GM18508 (cell line): ENCODE results near the gene VWA1.
"Not testable (repeated sequence)": the region's sequence is repeated elsewhere in the genome, so short reads cannot be mapped to it uniquely, and the experiment has no call there.

ENCODE experiments used
- ATAC-seq: cut with Tn5 transposase; IDR thresholded peaks from one replicate; pipeline ENCODE4 v1.9.1; 2021; ENCODE audit warnings: moderate number of reproducible peaks; ENCODE audit not compliant: insufficient read depth, unreplicated experiment

Gene VWA1

DNA sequence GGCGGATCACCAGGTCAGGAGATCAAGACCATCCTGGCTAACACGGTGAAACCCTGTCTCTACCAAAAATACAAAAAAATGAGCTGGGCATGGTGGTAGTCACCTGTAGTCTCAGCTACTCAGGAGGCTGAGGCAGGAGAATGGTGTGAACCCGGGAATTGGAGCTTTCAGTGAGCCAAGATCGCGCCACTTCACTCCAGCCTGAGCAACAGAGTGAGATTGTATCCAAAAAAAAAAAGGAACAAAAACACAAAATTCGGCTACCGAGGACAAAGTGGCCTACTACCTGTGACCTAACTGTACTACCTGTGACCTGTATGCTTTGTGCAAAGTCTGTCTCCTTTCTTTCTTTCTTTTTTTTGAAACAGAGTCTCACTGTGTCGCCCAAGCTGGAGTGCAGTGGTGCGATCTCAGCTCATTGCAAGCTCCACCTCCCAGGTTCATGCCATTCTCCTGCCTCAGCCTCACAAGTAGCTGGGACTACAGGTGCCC lies 32.5 kb upstream of the VWA1 start:
- ATAC-seq, result not testable (repeated sequence)

DNA sequence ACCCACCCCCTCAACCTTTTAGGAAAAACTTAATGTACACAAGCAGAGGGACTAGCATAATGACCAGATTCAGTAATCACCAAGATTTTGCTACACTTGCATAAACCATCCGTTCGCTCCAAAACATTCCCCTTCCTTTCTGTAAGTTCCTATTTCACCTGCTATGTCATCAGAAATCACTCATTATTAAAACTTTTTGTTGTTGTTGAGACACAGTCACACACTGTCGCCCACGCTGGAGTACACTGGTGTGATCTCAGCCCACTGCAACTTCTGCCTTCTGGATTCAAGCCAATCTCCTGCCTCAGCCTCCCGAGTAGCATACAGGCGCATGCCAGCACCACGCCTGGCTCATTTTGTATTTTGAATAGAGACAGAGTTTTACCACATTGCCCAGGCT lies 31.8 kb upstream of the VWA1 start:
- no peak for ATAC-seq

DNA sequence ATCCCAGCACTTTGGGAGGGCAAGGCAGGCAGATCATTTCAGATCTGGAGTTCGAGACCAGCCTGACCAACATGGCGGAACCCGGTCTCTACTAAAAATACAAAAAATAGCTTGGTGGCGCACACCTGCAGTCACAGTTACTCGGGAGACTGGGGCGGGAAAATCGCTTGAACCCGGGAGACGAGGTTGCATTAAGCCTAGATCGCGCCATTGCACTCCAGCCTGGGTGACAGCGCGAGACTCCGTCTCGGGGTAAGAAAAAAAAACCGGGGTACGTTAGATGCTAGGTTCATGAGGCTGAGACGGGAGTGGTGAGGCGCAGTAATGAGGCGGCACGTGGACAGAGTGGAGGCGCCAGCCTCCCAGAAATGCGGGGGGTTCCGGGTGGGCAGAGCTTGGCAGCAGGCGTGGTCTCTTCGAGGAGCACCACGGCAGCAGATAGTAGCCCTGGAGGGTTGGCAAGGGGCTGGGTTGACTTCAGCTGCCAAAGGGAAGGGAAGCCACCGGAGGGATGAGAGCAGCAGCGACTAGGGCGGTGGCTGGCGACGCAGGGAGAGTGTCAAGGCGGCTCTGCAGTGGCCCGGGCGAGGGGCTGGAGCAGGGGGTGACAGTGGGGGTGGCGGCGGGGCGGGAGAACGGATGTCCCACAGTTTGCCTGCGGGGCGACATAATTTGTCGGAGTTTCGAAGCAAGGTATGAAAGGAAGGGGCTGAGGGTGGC lies 29.2 kb upstream of the VWA1 start:
- no peak for ATAC-seq

DNA sequence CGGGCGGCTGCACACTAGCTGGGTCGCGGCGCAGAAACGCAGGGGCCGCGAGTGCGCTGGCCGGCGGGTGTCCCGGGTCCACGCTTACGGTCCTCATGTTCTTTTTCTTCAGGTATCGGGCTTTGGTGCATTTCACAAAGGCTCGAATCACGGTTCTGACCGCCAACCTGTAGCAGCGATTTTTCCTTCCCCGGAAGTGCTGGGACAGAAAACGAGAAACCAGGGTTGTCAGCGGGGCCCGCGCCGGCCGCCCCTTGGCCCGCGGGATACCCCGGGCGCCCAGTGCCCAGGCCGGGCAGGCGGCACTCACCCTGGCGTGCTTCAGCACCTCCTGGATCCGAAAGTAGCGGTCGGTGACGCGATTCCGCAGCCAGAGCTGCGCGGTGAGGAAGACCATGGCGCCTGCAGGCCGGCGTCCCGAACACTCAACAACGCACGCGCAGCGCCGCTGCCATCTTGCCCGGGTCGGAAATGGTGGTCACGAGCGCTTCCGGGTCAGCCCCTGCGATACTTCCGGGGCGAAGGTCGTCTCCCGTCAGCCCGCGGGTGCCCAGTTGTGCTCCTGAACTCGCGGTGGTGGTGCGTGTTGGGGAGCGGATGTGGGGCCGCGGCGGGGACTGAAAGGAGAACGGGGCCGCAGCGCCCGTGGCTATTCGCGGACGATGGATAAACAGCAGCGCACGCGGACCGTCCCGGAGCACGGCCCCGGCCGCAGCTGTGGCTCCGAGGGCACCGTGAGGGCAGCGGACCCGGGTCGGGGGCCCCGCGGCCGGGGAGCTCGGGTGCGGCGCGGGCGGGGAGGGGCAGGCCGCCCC lies 28.5 kb upstream of the VWA1 start, which contains the start of gene MRPL20:
TSS of gene MRPL20 (minus strand) at position 473 of the 815 bp plus-strand sequence. CDS start at position 397, 76 bp downstream.
- peak; percentile 51 for ATAC-seq

DNA sequence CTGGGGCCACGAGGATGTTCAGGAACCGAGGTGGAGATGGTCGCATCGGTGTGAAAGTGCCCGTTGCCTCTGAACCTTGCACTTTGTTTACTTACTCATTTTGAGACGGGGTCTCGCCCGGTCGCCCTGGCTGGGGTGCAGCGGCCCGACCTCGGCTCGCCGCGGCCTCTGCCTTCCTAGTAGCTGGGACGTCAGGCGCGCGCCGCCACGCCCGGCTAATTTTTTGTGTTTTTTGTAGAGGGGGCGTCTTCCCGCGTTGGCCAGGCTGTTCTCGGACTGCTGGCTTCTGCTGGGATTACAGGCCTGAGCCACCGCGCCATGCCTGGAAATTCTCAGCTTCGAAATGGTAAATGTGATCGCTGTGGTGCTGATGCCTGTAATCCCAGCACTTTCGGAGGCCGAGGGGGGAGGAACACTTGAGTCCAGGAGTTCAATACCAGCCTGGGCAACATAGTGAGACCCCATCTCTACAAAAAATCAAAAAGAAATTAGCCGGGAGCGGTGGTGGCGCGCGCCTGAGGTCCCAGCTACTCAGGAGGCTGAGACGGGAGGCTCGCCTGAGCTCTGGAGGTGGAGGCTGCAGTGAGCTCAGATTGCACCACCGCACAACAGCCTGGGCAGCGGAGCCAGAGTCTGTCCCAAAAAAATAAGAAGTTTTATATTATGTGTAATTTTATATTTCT lies 27.7 kb upstream of the VWA1 start:
- no peak for ATAC-seq

DNA sequence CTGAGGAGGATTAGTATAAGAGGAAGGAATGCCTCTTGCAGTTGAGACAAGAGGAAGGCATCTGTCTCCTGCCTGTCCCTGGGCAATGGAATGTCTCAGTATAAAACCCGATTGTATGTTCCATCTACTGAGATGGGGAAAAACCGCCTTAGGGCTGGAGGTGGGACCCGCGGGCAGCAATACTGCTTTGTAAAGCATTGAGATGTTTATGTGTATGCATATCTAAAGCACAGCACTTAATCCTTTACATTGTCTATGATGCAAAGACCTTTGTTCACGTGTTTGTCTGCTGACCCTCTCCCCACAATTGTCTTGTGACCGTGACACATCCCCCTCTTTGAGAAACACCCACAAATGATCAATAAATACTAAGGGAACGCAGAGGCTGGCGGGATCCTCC lies 25.3 kb upstream of the VWA1 start:
- ATAC-seq, result not testable (repeated sequence)

DNA sequence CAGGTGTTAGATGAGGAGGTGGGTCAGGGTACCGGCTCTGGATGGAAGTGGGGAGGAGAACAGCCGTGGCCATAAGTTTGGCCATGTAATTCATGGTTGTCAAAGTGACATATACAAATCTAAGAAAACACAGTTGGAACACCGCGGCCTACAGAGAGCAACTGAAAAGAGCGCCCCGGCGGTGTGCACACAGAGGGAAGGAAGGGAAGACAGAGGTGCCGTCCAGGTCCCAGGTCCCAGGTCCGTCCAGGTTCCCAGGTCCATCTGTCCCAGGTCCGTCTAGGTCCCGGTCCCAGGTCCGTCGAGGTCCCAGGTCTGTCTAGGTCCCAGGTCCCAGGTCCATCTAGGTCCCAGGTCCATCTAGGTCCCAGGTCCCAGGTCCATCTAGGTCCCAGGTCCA lies 23.9 kb upstream of the VWA1 start:
- ATAC-seq, result no peak

DNA sequence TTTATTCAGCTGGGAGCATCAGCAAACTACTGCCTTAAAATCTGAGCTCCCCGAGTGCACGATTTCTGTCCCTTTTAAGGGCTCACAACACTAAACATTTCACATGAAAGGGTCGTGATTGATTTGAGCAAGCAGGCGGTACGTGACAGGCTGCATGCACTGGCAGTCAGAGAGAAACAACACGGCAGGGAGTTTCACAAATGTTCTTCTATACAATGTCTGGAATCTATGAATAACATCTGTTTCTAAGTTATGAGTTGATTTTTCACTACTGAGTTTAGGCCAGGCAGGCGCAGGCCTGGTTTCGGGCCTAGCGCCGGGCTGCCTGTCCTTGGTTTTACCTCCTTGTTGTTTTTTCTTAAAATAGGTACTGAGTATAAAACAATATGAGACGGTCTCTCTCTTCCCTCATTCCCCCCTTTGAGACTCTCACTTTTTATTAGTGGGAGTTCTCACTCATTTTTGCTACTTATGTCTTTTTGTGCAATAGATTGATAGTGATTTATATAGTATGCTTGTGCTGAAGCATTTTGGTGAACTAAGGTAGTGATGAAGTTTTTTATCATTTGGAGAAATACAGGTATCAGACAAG lies 23.1 kb upstream of the VWA1 start:
- not testable (repeated sequence) for ATAC-seq

DNA sequence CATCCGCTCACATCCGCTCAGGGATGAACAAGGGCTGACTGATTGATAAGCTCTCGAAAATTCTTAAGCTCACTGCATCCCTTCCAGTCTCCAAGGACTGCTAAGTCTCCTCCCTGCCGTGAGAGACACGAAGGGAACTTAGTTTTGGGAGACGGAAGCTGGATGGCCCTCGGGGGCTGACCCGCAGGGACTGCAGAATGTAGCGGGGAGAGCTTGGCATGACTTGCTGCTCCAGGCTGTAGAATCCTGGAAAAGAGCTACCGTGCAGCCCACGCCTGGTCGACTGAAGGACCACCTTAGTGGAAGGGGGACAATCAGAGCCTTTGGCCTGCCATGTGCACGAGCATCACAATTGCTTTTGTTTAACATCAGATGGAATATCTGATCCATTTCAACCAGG lies 19.7 kb upstream of the VWA1 start:
- no peak for ATAC-seq

DNA sequence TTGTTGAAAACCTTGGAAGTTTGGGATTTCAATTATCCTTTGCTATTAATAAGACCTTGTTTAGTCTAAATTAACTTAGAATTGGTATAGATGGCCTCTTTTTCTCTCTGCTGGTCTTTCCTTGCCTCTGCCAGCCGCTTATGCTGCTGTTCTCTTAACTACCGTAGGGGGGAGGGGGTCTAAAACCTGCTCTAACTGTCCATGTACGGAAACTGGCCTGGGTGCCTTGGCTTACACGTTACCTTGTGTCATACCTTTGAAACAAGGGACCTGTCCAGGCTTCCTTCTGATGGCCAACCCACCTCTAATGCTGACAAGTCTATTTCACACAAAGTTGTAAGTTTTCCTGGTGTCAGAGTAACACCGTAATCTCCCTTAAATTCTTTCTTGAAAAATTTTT lies 18.1 kb upstream of the VWA1 start:
- ATAC-seq, result not testable (repeated sequence)

DNA sequence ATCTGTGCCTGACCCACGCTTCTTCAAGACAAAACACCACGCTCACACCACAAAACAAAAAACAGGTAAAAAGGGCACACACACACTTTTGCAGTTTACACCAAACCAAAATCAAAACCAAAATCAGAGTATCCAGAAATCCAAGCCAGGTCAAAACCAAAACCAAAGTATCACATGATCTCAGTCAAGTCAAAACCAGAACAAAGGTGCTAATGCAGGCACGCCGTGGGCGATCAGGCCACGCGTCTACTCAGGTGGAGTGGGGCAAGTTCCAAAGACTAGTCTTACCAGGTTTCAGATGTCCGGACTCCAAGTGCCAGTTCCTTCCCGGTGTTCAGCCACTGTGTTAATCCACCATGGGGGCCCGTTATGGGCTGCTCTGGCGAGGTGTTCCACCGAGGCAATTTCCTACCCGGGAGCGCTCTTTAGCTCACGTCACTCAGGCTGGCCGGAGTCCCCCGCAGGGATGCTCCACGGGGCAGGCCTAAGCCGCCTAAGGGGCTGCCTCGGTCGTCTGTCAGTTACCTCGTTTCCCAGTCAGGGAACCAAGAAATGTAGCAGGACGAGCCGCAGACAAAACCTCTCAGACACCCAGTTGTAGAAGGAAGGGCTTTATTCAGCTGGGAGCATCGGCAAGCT lies 17.5 kb upstream of the VWA1 start:
- not testable (repeated sequence) for ATAC-seq

DNA sequence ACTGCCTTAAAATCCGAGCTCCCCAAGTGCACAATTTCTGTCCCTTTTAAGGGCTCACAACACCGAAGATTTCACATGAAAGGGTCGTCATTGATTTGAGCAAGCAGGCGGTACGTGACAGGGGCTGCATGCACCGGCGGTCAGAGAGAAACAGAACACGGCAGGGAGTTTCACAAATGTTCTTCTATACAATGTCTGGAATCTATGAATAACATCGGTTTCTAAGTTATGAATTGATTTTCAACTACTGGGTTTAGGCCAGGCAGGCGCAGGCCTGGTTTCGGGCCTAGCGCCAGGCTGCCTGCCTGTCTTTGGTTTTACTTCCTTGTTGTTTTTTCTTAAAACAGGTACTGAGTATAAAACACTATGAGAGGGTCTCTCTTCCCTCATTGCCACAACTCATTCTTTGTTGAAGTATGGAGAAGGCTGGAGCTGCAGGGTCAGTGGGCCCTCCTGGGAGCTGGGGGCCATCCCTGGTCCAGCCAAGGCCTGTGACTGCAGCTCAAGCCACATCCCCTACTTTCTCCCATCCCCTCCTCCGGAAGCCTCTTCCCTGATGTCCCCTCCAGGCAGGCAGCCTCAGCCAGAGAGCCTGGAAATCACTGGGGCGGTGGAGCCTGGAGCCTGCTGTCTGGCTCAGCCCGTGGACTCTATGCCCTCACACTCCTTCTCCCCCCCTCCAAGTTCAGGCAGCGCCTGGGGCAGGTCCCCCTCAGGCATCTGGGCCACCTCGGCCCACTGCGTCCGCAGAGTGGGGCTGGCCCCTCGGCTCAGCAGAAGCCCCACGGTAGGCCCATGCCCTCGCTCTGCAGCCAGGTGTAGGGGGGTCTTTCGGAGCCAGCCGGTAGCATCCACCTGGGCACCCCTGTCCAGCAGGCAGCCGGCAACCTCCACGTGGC lies 16.8 kb upstream of the VWA1 start:
- ATAC-seq, result no peak

DNA sequence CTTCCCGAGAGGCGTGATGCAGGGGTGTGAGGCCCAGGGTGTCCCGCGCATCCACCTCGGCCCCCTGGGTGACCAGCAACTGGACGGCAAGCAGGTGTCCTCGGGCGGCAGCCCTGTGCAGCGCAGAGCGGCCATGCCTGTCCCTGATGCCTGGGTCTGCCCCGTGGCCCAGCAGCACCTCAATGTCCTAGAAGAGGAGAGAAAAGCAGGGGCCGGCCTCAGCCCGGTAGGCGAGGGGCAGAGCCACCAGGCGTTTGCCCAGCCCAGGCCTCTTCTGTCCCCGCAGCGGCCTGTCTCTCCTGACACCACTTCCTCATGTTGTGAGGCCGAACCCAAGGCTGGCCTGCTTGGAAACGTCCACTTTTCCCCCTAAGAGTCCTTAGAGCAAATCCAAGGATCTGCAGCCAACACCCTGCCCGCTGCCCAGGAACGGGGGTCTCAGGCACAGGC lies 16.1 kb upstream of the VWA1 start:
- no peak for ATAC-seq

DNA sequence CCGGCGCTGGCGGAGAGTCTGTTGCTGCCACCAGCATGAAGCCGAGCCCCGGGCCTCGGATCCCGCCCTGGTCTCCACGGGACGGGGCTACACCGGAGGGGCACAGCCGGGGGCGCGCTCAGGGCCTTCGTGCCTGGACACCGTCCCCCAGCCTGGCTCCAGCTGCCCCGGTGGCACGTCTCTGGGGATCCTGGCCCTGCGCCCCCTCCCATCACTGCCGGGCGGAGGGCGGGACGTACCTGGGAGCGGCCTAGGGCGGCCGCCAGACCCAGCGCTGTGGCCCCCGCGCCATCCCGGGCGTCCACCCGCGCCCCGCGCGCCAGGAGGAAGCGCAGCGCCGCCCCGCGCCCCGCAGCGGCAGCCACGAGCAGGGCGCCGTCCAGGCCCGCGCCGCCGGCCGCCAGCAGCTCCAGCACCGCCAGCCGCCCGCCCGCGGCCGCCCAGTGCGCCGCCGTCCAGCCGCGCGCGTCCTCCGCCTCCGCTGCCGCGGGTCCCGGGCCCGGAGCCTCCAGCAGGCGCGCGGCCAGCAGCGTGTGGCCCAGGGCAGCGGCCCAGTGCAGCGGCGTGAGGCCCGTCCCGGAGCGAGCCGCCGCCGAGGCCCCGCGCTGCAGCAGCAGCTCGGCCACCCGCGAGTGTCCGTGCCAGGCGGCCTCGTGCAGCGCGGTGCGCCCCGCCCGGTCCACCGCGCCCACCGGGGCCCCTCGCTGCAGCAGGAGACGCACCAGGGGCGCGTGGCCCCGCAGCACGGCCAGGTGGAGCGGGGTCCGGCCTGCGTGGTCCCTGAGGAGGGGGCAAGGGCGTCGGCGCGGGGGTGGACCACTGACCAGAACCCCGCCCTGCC lies 15.5 kb upstream of the VWA1 start:
- ATAC-seq, result no peak

DNA sequence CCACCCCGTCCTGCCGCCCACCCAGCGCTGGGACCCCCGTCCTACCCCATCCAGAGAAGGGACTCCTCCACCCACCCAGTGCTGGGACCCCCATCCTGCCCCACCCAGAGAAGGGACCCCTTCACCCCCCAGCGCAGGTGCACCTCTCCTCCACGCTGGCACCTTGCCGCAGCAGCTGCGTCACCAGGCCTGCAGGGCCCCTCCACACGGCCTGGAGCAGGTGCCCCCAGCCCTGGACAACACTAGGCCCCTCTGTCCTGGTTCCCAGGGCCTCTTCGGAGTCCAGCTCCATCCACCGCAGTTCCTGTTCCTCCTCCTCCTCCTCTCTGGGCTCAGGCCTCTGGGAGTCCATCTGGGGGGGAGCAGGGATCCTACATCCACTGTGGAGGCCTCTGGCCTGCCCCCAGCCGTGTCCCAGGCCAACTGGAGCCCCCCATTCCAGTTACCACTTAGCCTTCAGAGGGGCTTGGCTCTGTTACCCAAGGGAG lies 14.8 kb upstream of the VWA1 start:
- no peak for ATAC-seq

DNA sequence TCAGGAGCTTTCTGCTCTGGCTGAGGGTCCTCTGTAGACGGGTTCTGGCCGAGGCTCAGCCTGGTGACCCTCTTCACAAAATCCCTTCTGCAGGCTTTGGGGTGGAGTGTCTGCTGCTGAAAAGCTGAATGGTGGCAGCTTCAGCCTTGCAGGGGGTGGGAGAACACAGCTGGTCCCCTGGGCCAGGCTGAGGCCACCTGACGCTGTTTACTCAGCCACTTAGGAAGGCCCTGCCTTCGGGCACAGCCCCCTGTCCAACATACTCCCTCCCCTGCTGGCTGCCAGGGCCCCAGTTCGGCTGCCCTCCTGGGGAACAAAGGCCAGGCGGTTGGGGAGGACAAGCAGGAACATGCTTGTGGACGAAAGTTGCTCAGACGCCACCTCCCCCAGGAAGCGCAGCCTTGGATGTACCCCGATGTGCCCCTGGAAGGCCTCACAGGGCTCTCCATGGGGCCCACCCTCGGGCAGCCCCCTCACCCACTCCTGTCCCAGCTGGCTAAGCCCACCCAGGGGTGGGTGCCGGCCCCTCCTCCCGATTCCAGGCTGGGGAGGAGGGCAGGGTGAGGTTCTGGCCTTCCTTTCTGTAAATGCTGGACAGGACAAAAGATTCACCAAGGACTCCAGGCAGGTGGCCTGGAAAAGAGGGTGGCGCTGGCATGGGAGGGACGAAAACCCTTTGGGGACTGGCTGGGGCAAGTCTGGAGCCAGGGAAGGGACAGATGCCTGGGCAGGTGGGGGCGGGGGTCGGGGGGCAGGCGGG lies 14.2 kb upstream of the VWA1 start, which contains the start of gene ANKRD65:
TSS of gene ANKRD65 (minus strand) at position 130 of the 760 bp plus-strand sequence. CDS start 271 bp downstream, outside the sequence.
- ATAC-seq, result no peak

DNA sequence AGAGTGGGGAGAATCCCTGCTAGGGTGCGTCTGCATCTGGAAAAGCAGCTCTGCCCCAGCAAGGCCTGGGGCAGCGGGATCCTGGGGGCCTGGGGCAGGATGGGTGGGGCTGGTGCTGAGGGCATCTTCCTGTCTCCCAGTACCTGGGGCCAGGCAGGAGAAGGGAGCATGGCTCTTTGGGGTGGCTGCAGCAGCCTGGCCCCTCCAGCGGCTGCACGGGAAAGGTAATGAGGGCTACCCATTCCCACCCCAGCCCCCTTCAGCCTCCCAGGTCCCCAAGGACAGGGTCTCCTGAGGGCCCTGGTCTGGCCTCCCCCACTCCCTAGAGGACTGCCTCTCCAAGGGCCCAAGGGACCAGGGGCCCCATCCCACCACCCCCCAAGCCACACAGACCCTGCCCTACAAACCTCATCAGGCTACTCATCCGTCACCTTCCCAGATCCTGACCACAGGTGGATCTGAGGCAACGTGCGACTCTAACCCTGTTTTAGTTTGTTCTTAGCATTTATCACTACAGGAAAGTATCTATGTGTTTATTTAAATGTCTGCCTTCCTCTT lies 13.5 kb upstream of the VWA1 start:
- ATAC-seq, result no peak
